NT2/D1 (cell line): Measurements from ENCODE around the gene SIAH1.

Experiments
- YY1 ChIP-seq: IDR thresholded peaks from 2 replicates; pipeline ENCODE4 v1.6.1; 2011; ENCODE audit not compliant: insufficient read length, insufficient read depth
- ZNF274 ChIP-seq: IDR thresholded peaks from 2 replicates; pipeline ENCODE4 v1.6.1; 2011; ENCODE audit warnings: mild to moderate bottlenecking, low read depth, low read length

GRCh38 chr16:48432136-48432535, 46.9 kb upstream of the SIAH1 start:
- TF ChIP-seq YY1 (no peak), ZNF274 (no peak)
